ENCODE data around the gene XYLT1. TPM values are rescaled to one million over a fixed set of nuclear protein-coding genes. Genes with fewer than 3 reads are reported as not detected.
A peak's percentile ranks its signal among the peaks of the same experiment; 100 is the strongest.

The XYLT1 gene
- total and polyA plus RNA-seq, 10 of the 15 experiments (the other 5 are each of a cell fraction or from before 2014, with no cell fraction given), result 0.88 to 14.8 (median 5.8) TPM

- no peak for TF ChIP-seq RFX5 (IDR thresholded peaks at IDR 0.05; ENCODE audit: low read depth, low read length)
- no peak for TF ChIP-seq JUNB (IDR thresholded peaks at IDR 0.05)
- TF ChIP-seq CEBPZ (IDR thresholded peaks at IDR 0.05; ENCODE audit: low read depth, low read length), result no peak
- no peak for TF ChIP-seq RAD51 (IDR thresholded peaks at IDR 0.05)
- no peak for TF ChIP-seq NKRF (conservative IDR thresholded peaks at IDR 0.05)
- TF ChIP-seq PKNOX1 (IDR thresholded peaks at IDR 0.05), result no peak
- TF ChIP-seq E2F4 (IDR thresholded peaks at IDR 0.05; ENCODE audit: low read depth, low read length), result no peak
- peak; percentile 74 for TF ChIP-seq MEF2B (IDR thresholded peaks at IDR 0.05; ENCODE audit: partially characterized antibody, poor library complexity, severe bottlenecking)
- no peak for TF ChIP-seq SMARCA5 (IDR thresholded peaks at IDR 0.05)
- TF ChIP-seq ELK1 (IDR thresholded peaks at IDR 0.05; ENCODE audit: low read depth, low read length), result no peak
- TF ChIP-seq BCL3 (IDR thresholded peaks at IDR 0.05; ENCODE audit: borderline replicate concordance, insufficient read depth, low read depth, low read length, poor library complexity, severe bottlenecking), result no peak
- no peak for TF ChIP-seq FOXK2 (IDR thresholded peaks at IDR 0.05)
- 0 out of 2 replicates have a peak, but pooled peaks have one; percentile 39 for TF ChIP-seq EED (IDR thresholded peaks at IDR 0.05; ENCODE audit: low read depth)
- no peak for TF ChIP-seq ZNF592 (IDR thresholded peaks at IDR 0.05)
Observed at GRCh38 chr16:17282247-17282646, 188.5 kb downstream of the XYLT1 start (continued).

Measured in GM12878 (cell line).